HAP-1 (cell line): Measurements from ENCODE around the gene TAS1R2.
"Not testable (repeated sequence)": the region's sequence is repeated elsewhere in the genome, so short reads cannot be mapped to it uniquely, and the experiment has no call there.

Experiments
- DNase-seq, 2 experiments: peaks; one replicate each; pipeline ENCODE4 v3.0.0-alpha.2; 2016 to 2020; ENCODE audit warnings: low spot score in 2 of 2
- H3K27me3 ChIP-seq: fragments of 250-450 bp; sonication (Bioruptor Pico); 2 replicates; pipeline ENCODE4 v1.5.1; 2020; ENCODE audit warnings: low read depth, mild to moderate bottlenecking, moderate library complexity
- H3K36me3 ChIP-seq: fragments of 250-450 bp; sonication (Bioruptor Pico); replicated peaks from 2 replicates; pipeline ENCODE4 v1.5.1; 2020; ENCODE audit warnings: mild to moderate bottlenecking
- H3K4me1 ChIP-seq: fragments of 250-450 bp; sonication (Bioruptor Pico); 2 replicates; pipeline ENCODE4 v1.5.1; 2020; ENCODE audit warnings: mild to moderate bottlenecking
- H3K4me3 ChIP-seq: fragments of 250-450 bp; sonication (Bioruptor Pico); 2 replicates; pipeline ENCODE4 v1.5.1; 2020; ENCODE audit warnings: mild to moderate bottlenecking, moderate library complexity
- H3K9me3 ChIP-seq: fragments of 250-450 bp; sonication (Bioruptor Pico); 2 replicates; pipeline ENCODE4 v1.5.1; 2020; ENCODE audit warnings: mild to moderate bottlenecking, moderate library complexity
- in situ Hi-C: fragments of 300-500 bp; cut with MboI; formaldehyde crosslinking; loops from 3 replicates; pipeline ENCODE4 v1.14.3; 2020; ENCODE audit warnings: low sequenced_read_pairs, inconsistent platforms, mixed read lengths

TAS1R2 gene

DNA sequence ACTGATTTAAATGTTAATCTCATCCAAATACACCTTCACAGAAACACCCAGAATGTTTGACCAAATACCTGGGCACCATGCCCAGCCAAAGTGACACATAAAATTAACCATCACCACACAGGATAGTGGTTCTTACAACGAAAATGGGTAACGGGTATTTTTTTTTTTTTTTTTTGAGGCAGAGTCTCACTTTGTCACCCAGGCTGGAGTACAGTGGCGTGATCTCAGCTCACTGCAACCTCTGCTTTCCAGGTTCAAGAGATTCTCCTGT is 11.1 kb upstream of the TAS1R2 start:
- H3K27me3 ChIP-seq, in situ Hi-C loops, H3K36me3 ChIP-seq, H3K4me3 ChIP-seq, DNase-seq, H3K4me1 ChIP-seq, H3K9me3 ChIP-seq: not testable (repeated sequence)

GRCh38 chr1:18869847-18870594 is 10.6 kb upstream of the TAS1R2 start:
- H3K9me3 ChIP-seq: no peaks in the 10 kb centered on the region
- in situ Hi-C loops: no loop called here
- no peak for DNase-seq
- H3K36me3 ChIP-seq: no peaks in the 10 kb centered on the region; the same call in 1 of the 2 replicates
- no peak overlapping the region for H3K4me3 ChIP-seq
- no peaks in the 10 kb centered on the region for H3K4me1 ChIP-seq
- peaks cover 13% of the 10 kb centered on the region; the same call in 1 of the 2 replicates for H3K27me3 ChIP-seq

GRCh38 chr1:18868801-18869424 is 9.5 kb upstream of the TAS1R2 start:
- Histone ChIP-seq H3K36me3 (no peaks in the 10 kb centered on the region; the same call in 1 of the 2 replicates), H3K4me3 (no peak overlapping the region), H3K4me1 (no peaks in the 10 kb centered on the region), H3K9me3 (no peaks in the 10 kb centered on the region), H3K27me3 (peaks cover 13% of the 10 kb centered on the region; the same call in 1 of the 2 replicates)
- no peak for DNase-seq
- in situ Hi-C loops: no loop called here

DNA sequence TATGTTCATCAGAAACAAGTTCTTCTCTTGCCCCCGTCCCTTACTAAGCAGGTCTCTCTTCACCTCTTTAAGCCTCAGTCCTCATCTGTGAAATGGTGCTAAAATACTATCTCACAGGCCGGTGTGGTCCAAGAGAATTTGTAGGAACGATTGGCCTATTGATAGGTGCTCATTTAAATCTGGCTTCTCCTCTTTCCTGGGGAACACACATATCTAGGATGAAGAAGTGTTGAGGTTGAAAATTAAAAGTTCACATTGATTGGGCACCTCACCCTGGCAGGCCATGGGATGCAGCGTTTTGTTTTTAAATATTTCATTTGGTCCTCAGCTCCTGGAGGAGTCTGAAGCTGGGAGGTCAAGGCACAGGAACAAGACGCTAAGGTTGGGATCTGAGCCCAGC is 8.9 kb upstream of the TAS1R2 start:
- no peak for DNase-seq
- H3K4me1 ChIP-seq: no peaks in the 10 kb centered on the region
- H3K36me3 ChIP-seq: no peaks in the 10 kb centered on the region; the same call in 1 of the 2 replicates
- peaks cover 13% of the 10 kb centered on the region; the same call in 1 of the 2 replicates for H3K27me3 ChIP-seq
- in situ Hi-C loops: no loop called here
- H3K4me3 ChIP-seq: no peak overlapping the region
- no peaks in the 10 kb centered on the region for H3K9me3 ChIP-seq

DNA sequence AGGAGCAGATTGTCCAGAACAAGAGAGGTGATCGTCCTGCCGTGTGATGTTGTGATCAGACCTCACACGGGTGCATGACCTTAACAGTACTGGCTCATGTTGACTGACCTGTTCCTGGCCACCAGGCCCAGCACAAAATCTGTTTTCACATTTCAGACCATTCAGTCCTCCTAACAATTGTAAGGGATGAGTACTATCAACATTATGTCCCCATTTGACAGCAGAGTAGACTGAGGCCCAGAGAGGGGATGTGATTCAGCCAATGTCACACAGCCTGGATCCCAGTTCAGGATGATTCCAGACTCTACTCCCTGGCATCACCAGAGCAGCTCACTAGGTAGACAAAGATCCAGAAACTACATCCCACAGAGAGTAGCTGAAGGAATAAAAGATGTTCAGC is 7.4 kb upstream of the TAS1R2 start:
- no peak overlapping the region for H3K4me3 ChIP-seq
- H3K4me1 ChIP-seq: no peaks in the 10 kb centered on the region
- H3K27me3 ChIP-seq: peaks cover 13% of the 10 kb centered on the region; the same call in 1 of the 2 replicates
- no peaks in the 10 kb centered on the region; the same call in 1 of the 2 replicates for H3K36me3 ChIP-seq
- in situ Hi-C loops: no loop called here
- DNase-seq: no peak
- H3K9me3 ChIP-seq: no peaks in the 10 kb centered on the region

DNA sequence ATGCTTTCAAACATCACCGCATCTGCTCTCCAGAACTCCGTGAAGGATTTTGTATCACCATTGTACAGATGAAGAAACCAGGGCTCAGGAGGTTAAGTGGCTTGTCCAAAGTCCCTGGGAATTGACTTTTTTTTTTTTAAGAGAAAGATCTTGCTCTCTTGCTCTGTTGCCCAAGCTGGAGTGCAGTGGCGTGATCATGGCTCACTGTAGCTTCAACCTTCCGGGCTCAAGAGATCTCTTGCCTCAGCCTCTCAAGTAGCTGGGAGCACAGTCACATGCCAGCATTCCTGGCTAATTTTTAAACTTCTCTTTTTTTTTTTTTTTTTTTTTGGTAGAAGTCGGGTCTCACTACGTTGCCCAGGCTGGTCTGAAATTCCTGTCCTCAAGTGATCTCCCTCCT is 6.9 kb upstream of the TAS1R2 start:
- H3K36me3 ChIP-seq: no peaks in the 10 kb centered on the region
- H3K27me3 ChIP-seq: peaks cover 13% of the 10 kb centered on the region; the same call in 1 of the 2 replicates
- no peaks in the 10 kb centered on the region for H3K9me3 ChIP-seq
- no peak for DNase-seq
- in situ Hi-C loops: no loop called here
- H3K4me3 ChIP-seq: no peak overlapping the region
- H3K4me1 ChIP-seq: no peaks in the 10 kb centered on the region

GRCh38 chr1:18865176-18865575 is 5.7 kb upstream of the TAS1R2 start:
- Histone ChIP-seq H3K4me1 (no peaks in the 10 kb centered on the region), H3K9me3 (no peaks in the 10 kb centered on the region), H3K4me3 (no peak overlapping the region), H3K36me3 (no peaks in the 10 kb centered on the region), H3K27me3 (peaks cover 13% of the 10 kb centered on the region; the same call in 1 of the 2 replicates)
- no peak for DNase-seq
- in situ Hi-C loops: no loop called here

DNA sequence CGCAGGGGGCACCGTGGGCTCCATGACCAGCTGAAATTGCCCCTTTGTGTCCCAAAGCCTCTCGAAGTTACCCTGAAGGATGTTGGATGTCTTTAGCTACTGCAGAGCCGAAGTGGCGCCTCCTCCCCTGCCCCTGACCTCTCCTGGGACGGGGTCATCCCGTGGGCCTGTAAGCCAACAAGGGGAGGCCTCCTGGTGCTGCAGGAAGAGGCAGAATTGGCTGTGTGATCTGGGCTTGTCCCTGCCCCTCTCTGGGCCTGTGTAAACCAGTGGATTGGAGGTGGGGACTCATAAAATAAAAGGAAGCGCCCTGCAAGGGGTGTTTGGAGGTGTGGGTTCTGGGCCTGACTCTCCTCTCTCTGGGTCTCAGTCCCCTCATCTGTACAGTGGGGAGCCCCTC is 2.1 kb upstream of the TAS1R2 start:
- Histone ChIP-seq H3K4me1 (no peaks in the 10 kb centered on the region), H3K27me3 (peaks cover 13% of the 10 kb centered on the region; the same call in 1 of the 2 replicates), H3K4me3 (no peak overlapping the region), H3K36me3 (no peaks in the 10 kb centered on the region), H3K9me3 (no peaks in the 10 kb centered on the region)
- in situ Hi-C loops: no loop called here
- no peak for DNase-seq

DNA sequence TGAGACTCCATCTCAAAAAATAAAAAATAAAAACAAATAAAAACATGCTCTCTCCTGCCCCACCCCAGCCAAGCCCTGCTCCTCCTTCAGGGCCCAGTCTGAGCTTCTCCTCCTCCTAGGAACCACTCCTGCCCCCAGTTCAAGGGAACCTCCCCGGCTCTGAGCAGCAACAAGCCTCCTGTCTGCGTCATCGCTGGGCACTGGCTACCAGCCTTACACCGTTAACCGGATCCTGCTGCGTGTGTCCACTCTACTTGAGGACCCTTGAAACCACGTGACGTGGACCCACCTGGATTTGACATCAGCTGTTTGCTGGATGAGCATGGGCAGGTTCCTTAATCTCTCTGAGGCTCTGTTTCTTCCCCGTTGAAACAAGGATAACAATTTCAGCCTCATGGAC is 1.6 kb upstream of the TAS1R2 start:
- no peak for DNase-seq
- H3K27me3 ChIP-seq: peaks cover 10% of the 10 kb centered on the region; the same call in 1 of the 2 replicates
- no peaks in the 10 kb centered on the region for H3K36me3 ChIP-seq
- no peaks in the 10 kb centered on the region for H3K4me1 ChIP-seq
- in situ Hi-C loops: no loop called here
- no peaks in the 10 kb centered on the region for H3K9me3 ChIP-seq
- no peak overlapping the region for H3K4me3 ChIP-seq

DNA sequence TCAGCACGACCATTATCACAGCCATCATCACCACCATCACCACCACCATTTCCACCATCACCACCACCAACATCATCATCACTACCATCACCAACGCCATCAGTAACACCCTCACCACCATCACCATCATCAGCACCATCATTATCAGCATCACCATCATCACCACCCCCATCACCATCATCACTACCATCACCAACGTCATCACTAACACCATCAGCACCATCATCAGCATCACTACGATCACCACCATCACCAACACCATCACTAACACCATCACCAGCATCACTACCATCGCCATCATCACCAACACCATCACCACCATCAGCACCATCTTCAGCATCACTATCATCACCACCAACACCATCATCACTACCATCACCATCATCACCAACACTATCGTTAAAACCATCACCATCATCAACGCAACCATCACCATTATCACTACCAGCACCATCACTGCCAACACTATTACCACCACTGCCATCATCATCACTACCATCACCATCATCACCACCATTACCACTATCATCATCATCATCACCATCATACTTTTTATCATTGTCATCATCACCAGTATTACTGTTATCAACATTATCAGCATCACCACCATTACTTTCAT is 1.3 kb downstream of the TAS1R2 start:
- Histone ChIP-seq H3K4me1 (no peaks in the 10 kb centered on the region), H3K9me3 (no peaks in the 10 kb centered on the region), H3K27me3 (no peaks in the 10 kb centered on the region), H3K4me3 (no peak overlapping the region), H3K36me3 (no peaks in the 10 kb centered on the region)
- DNase-seq: no peak
- in situ Hi-C loops: no loop called here

- H3K27me3 ChIP-seq: 0 out of 2 replicates have a peak, but pooled peaks cover 6% of the 10 kb centered on the region
- no peak overlapping the region for H3K4me3 ChIP-seq
- no peaks in the 10 kb centered on the region for H3K4me1 ChIP-seq
- H3K36me3 ChIP-seq: no peaks in the 10 kb centered on the region
- H3K9me3 ChIP-seq: no peaks in the 10 kb centered on the region
- no peak for DNase-seq
- in situ Hi-C loops: no loop called here
These were observed 3.0 kb downstream of the TAS1R2 start for GRCh38 chr1:18856435-18856834.

- H3K4me3 ChIP-seq: no peak overlapping the region
- H3K9me3 ChIP-seq: no peaks in the 10 kb centered on the region
- no peaks in the 10 kb centered on the region for H3K4me1 ChIP-seq
- in situ Hi-C loops: no loop called here
- no peaks in the 10 kb centered on the region for H3K36me3 ChIP-seq
- H3K27me3 ChIP-seq: 0 out of 2 replicates have a peak, but pooled peaks cover 7% of the 10 kb centered on the region
- no peak for DNase-seq
These were observed 3.9 kb downstream of the TAS1R2 start for GRCh38 chr1:18855573-18855972.

- in situ Hi-C loops: no loop called here
- no peak for DNase-seq
- Histone ChIP-seq H3K27me3 (peaks cover 9% of the 10 kb centered on the region; the same call in 1 of the 2 replicates), H3K4me3 (no peak overlapping the region), H3K36me3 (no peaks in the 10 kb centered on the region), H3K4me1 (no peaks in the 10 kb centered on the region), H3K9me3 (no peaks in the 10 kb centered on the region)
These were observed 5.0 kb downstream of the TAS1R2 start for GRCh38 chr1:18854331-18855025.

- Histone ChIP-seq H3K4me3 (no peak overlapping the region), H3K9me3 (0 out of 2 replicates have a peak, but pooled peaks cover 2% of the 10 kb centered on the region), H3K27me3 (peaks cover 9% of the 10 kb centered on the region; the same call in 1 of the 2 replicates), H3K4me1 (no peaks in the 10 kb centered on the region), H3K36me3 (no peaks in the 10 kb centered on the region)
- DNase-seq: no peak
- in situ Hi-C loops: no loop called here
These were observed 7.0 kb downstream of the TAS1R2 start for GRCh38 chr1:18852501-18852900.
